ENCODE measurements around the gene DPYD.

DPYD gene

GRCh38 chr1:97727029-97727428 lies 193.8 kb downstream of the DPYD start:
- TF ChIP-seq CTCF (IDR thresholded peaks at IDR 0.05) (no peak), ZFX (IDR thresholded peaks at IDR 0.05; ENCODE audit: borderline replicate concordance) (no peak)
- no peak overlapping the region for H3K27ac ChIP-seq

GRCh38 chr1:97726386-97726785 lies 194.4 kb downstream of the DPYD start:
- H3K27ac ChIP-seq: no peak overlapping the region
- no peak for TF ChIP-seq CTCF (IDR thresholded peaks at IDR 0.05)
- no peak for TF ChIP-seq ZFX (IDR thresholded peaks at IDR 0.05; ENCODE audit: borderline replicate concordance)

- no peak overlapping the region for H3K27ac ChIP-seq
- TF ChIP-seq ZFX (IDR thresholded peaks at IDR 0.05; ENCODE audit: borderline replicate concordance) (no peak), CTCF (IDR thresholded peaks at IDR 0.05) (no peak)
Observed at GRCh38 chr1:97721221-97721620, 199.6 kb downstream of the DPYD start.

GRCh38 chr1:97712980-97713379 lies 207.9 kb downstream of the DPYD start:
- no peak overlapping the region for H3K27ac ChIP-seq
- TF ChIP-seq ZFX (IDR thresholded peaks at IDR 0.05; ENCODE audit: borderline replicate concordance) (no peak), CTCF (IDR thresholded peaks at IDR 0.05) (no peak)

- no peak overlapping the region for H3K27ac ChIP-seq
- TF ChIP-seq ZFX (IDR thresholded peaks at IDR 0.05; ENCODE audit: borderline replicate concordance) (no peak), CTCF (IDR thresholded peaks at IDR 0.05) (no peak)
Observed at GRCh38 chr1:97711858-97712257, 209.0 kb downstream of the DPYD start.

- TF ChIP-seq ZFX (IDR thresholded peaks at IDR 0.05; ENCODE audit: borderline replicate concordance): no peak
- no peak for TF ChIP-seq CTCF (IDR thresholded peaks at IDR 0.05)
- no peak overlapping the region for H3K27ac ChIP-seq
Observed at GRCh38 chr1:97693601-97694000, 227.2 kb downstream of the DPYD start.

GRCh38 chr1:97691325-97691724 lies 229.5 kb downstream of the DPYD start:
- H3K27ac ChIP-seq: no peak overlapping the region
- TF ChIP-seq ZFX (IDR thresholded peaks at IDR 0.05; ENCODE audit: borderline replicate concordance) (no peak), CTCF (IDR thresholded peaks at IDR 0.05) (no peak)
